Thyroid gland (tissue), 4 donors: Measurements from ENCODE around the gene WDR74. TPM values are rescaled to one million over a fixed set of nuclear protein-coding genes. Genes with fewer than 3 reads are reported as not detected.
A peak's percentile ranks its signal among the peaks of the same experiment; 100 is the strongest.

ENCODE experiments used
- DNase-seq, 2 donors: peaks; one replicate each; pipeline ENCODE4 v3.0.0-alpha.2; 2019
- H3K27ac ChIP-seq, 3 donors: fragments of 200-600 bp; sonication (generic); 1 replicate in 2 of 3; 2 replicates in 1 of 3; pipeline ENCODE4 v1.5.1; 2016 to 2019; ENCODE audit warnings: mild to moderate bottlenecking in 1 of 3, moderate library complexity in 1 of 3
- H3K27me3 ChIP-seq: fragments of 200-600 bp; sonication (generic); one replicate; pipeline ENCODE4 v1.5.1; 2019
- H3K36me3 ChIP-seq, 2 donors: fragments of 200-600 bp; sonication (generic); one replicate each; pipeline ENCODE4 v1.5.1; 2016 to 2019
- H3K4me1 ChIP-seq, 2 donors: fragments of 200-600 bp; sonication (generic); one replicate each; pipeline ENCODE4 v1.5.1; 2017 to 2019
- H3K4me3 ChIP-seq, 3 donors: fragments of 200-600 bp; sonication (generic); replicated peaks in 1 of 3; 1 replicate in 2 of 3; 2 replicates in 1 of 3; pipeline ENCODE4 v1.5.1; 2016; ENCODE audit warnings: mild to moderate bottlenecking in 1 of 3
- H3K9me3 ChIP-seq: fragments of 200-600 bp; sonication (generic); one replicate; pipeline ENCODE4 v1.5.1; 2017
- POLR2A ChIP-seq, 2 donors: fragments of 450-650 bp; IDR thresholded peaks; one replicate each; pipeline ENCODE4 v1.6.1; 2017; ENCODE audit warnings: antibody characterized with exemption in 2 of 2, mild to moderate bottlenecking in 2 of 2, moderate library complexity in 1 of 2
- WGBS, 2 donors: methylation state at CpG; one replicate each; pipeline ENCODE4 v1.1.5; 2017; 5-methylcytosine and 5-hydroxymethylcytosine counted together
- intact Hi-C: fragments of 100-400 bp; cut with DNase I; formaldehyde crosslinking; loops from one replicate; pipeline ENCODE4 v1.15.1; 2023
- total RNA-seq, 4 donors: library from RNA; depleted of rRNA; stranded (reverse); fragments of >200 nt; gene quantifications; one replicate each; pipeline ENCODE4 v1.2.3, GENCODE V29; 2016
- TF ChIP-seq, protein P1 (sequence below), 6 experiments: fragments of 200-600 bp in 3 of 6; fragments of 450-650 bp in 3 of 6; sonication (generic) in 3 of 6; IDR thresholded peaks; one replicate each; pipeline ENCODE4 v1.5.1; 2016 to 2019; ENCODE audit warnings: antibody characterized with exemption in 6 of 6, mild to moderate bottlenecking in 2 of 6, inconsistent platforms in 1 of 6, moderate library complexity in 1 of 6

WDR74 gene
- total RNA-seq, 4 donors from 2014 or later: 25.2 to 76.1 (median 33.6) TPM

DNA sequence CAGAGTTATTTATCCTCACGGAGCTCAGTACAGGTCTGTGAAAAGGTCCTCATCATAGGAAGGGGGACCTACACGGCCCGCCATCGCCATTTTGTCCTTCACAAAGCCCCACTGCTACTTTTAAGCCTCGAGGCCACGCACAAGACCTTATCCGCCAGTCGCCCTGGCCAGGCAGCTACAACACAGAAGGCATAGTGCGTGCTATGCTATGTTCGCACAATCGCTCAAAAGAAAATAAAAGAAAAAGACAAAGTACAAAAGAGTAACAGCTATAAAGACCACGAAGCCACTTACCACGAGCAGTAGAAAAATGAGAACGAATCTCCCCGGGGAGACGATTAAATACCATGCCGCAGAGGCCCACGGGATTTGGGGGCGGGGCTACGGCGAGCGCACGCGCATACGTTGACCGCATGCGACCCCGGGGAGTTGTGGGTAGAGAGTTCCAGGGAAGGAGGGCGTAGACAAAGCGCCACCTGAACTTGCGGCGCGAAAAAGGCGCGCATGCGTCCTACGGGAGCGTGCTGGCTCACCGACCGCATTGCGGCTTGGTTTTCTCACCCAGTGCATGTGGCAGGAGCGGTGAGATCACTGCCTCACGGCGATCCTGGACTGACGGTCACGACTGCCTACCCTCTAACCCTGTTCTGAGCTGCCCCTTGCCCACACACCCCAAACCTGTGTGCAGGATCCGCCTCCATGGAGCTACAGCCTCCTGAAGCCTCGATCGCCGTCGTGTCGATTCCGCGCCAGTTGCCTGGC, 16.4 kb upstream of the WDR74 start:
- intact Hi-C loops: no loop called here
- no peaks in the 10 kb centered on the region for H3K27me3 ChIP-seq

DNA sequence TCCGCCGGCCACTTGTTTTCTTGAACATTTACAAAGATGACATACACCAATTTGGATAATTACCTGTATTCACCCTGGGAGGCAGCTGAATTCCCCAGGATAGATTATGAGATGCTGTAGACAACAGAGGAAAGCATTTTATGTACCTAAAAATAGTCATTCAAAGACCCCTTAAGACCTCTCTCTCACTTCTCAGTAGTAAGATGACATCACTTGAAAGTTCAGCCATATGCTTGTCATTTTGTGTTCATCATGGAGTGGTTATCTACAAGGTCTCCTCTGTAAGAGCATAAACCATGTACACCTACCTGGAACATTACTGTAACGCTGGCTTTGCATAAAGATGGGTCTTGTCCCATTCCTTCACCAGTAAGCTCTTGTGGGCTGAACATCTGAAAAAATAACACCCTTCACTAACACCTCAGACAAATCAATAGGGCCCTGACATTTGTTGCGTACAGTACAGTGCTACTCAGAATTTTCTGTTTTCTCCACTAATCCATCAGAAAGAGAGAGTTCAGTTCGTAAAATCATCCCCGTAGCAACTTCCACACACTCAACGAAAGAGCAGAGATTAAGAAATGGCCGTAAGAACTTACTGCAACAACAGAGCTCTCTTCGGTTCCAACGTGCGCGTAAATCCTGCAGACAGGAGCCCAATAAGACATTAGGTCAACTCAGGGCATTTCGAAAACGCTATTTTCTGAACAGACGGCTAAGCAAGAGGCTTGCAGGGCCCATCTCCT, 15.6 kb upstream of the WDR74 start:
- H3K4me3 ChIP-seq: peak overlapping the region; percentile 66 to 90 (median 76)
- intact Hi-C loops: no loop called here
- 7% methylated on average over 15 of the region's 15 CpGs for WGBS, 2 donors
- H3K27me3 ChIP-seq: no peaks in the 10 kb centered on the region
- DNase-seq: no peak
- TF ChIP-seq, protein P1, sequence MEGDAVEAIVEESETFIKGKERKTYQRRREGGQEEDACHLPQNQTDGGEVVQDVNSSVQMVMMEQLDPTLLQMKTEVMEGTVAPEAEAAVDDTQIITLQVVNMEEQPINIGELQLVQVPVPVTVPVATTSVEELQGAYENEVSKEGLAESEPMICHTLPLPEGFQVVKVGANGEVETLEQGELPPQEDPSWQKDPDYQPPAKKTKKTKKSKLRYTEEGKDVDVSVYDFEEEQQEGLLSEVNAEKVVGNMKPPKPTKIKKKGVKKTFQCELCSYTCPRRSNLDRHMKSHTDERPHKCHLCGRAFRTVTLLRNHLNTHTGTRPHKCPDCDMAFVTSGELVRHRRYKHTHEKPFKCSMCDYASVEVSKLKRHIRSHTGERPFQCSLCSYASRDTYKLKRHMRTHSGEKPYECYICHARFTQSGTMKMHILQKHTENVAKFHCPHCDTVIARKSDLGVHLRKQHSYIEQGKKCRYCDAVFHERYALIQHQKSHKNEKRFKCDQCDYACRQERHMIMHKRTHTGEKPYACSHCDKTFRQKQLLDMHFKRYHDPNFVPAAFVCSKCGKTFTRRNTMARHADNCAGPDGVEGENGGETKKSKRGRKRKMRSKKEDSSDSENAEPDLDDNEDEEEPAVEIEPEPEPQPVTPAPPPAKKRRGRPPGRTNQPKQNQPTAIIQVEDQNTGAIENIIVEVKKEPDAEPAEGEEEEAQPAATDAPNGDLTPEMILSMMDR (IDR thresholded peaks at IDR 0.05): no peak
- TF ChIP-seq POLR2A (IDR thresholded peaks at IDR 0.05): no peak
- peaks cover 25 to 26% of the 10 kb centered on the region in 2 donors for H3K36me3 ChIP-seq
- peaks cover 11 to 20% of the 10 kb centered on the region in 2 donors for H3K4me1 ChIP-seq
- H3K27ac ChIP-seq: peak overlapping the region; percentile 38 to 66 (median 48)
- H3K9me3 ChIP-seq: no peaks in the 10 kb centered on the region

More for the DNA sequence above, 16.4 kb upstream of the WDR74 start:
- Histone ChIP-seq H3K9me3 (no peaks in the 10 kb centered on the region), H3K4me3 (peak overlapping the region; percentile 66 to 90 (median 76)), H3K36me3 (peaks cover 25 to 26% of the 10 kb centered on the region in 2 donors), H3K4me1 (peaks cover 11 to 20% of the 10 kb centered on the region in 2 donors), H3K27ac (peak overlapping the region; percentile 38 to 66 (median 48))
- DNase-seq: peak; percentile 95 to 97
- WGBS, 2 donors: 0 to 1% methylated on average over 39 to 44 of the region's 54 CpGs
- TF ChIP-seq POLR2A (IDR thresholded peaks at IDR 0.05): peak in 1 of 2 donors; percentile 93
- TF ChIP-seq, protein P1 (IDR thresholded peaks at IDR 0.05): peak in 1 of 6 experiments; percentile 12

DNA sequence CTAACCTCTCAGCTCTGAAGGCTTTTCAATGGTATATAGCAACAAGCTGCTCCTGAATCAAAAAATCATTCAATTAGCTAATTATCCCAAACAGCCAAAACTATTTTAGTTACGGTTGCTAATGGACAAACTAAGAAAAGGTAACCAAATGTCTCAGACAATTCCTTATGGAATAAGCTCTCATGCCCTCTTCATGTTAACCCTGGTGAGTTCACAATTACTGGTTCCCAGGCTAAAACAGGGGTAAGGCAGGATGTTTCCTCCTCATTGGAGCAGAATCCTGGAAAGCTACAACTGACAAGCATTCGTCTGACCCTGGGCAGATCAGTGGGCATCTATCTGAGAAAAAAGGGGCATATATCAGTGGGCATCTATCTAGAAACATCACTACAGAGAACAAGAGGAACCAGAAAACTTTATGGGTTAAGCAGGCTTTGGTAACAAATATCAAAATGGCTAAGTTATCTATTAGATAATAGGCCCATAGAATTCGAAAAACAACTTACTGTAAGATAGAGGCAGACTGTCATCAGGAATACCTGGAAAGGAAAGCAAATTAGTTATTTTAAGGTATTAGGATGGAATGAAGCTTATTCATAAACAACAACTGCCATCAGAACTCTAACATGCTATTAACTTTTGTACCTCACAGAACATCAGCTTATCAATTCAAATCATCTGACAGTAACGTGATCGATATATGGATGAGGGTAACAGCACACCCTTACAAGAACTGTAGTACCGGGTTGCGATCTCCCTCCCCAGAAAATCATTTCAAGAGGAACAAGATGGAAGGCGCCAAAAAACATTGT, 14.8 kb upstream of the WDR74 start:
- WGBS, 2 donors: 21 to 25% methylated on average over 8 of the region's 8 CpGs
- Histone ChIP-seq H3K4me1 (peaks cover 11 to 20% of the 10 kb centered on the region in 2 donors), H3K27me3 (no peaks in the 10 kb centered on the region), H3K27ac (peak overlapping the region in 1 of 3 donors; percentile 66), H3K36me3 (peaks cover 25 to 26% of the 10 kb centered on the region in 2 donors), H3K9me3 (no peaks in the 10 kb centered on the region), H3K4me3 (peak overlapping the region in 2 of 3 donors; percentile 66 to 90)
- DNase-seq: no peak
- TF ChIP-seq, protein P1 (IDR thresholded peaks at IDR 0.05): no peak
- no peak for TF ChIP-seq POLR2A (IDR thresholded peaks at IDR 0.05)
- intact Hi-C loops: no loop called here

DNA sequence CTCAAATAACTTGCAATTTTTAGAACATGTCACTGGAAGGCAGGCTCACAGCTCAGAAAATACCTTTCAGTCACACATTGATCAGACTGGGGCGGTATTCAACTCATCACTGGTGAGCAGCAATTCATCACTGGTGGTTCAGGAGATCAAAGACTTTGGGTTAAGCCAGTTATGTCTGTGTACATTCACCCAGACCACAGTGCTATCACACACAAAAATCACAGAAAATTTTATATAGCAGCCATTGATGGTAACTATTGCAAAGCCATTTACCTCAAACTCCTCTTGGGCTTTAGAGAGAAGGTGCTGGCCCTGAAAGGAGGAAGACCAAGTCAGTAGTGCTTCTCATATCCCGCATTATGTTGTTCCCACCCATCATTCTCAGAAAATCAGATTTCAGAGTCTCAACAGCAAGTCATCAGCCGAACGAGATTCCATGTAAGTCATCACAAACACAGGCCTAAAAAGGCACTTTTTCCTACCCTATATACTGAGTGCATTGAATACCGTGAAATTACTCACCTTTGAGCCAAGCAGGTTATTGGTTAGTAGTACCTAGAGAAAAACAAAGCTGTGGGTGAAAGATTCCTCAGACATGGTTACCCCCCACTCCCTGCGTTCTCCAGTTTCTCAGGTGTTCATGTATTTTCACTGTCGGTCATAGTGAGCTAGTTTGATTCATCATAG, 14.0 kb upstream of the WDR74 start:
- Histone ChIP-seq H3K27me3 (no peaks in the 10 kb centered on the region), H3K4me3 (no peak overlapping the region), H3K9me3 (no peaks in the 10 kb centered on the region), H3K27ac (no peak overlapping the region), H3K4me1 (peaks cover 11 to 20% of the 10 kb centered on the region in 2 donors), H3K36me3 (peaks cover 25 to 26% of the 10 kb centered on the region in 2 donors)
- WGBS, 2 donors: 68 to 75% methylated on average over 7 of the region's 7 CpGs
- no peak for DNase-seq
- TF ChIP-seq POLR2A (IDR thresholded peaks at IDR 0.05): no peak
- TF ChIP-seq, protein P1 (IDR thresholded peaks at IDR 0.05): no peak
- intact Hi-C loops: no loop called here
